Left lobe of liver (tissue), 2 donors: Measurements from ENCODE around the gene DACH1. TPM values are rescaled to one million over a fixed set of nuclear protein-coding genes. Genes with fewer than 3 reads are reported as not detected.

Source experiments
- ATAC-seq: fragments of 200-7000 bp; cut with Tn5 transposase; one replicate; pipeline ENCODE4 v1.9.1; 2020; ENCODE audit warnings: mild to moderate bottlenecking, moderate library complexity
- DNase-seq: peaks from one replicate; pipeline ENCODE4 v3.0.0-alpha.2; 2020; ENCODE audit warnings: low spot score
- total RNA-seq: library from RNA; stranded (reverse); gene quantifications from one replicate; pipeline ENCODE4 v1.2.1, GENCODE V29; 2021
- donor health status: DM: no; HTN: no; CAD: no; lungs with moderate emphysema.
- donor health status: DM: no; HTN: yes; CAD: no.

DACH1 gene
- total RNA-seq, 1 donor from 2014 or later, result 1.2 TPM

- DNase-seq (no peak), ATAC-seq (no peak)
These were observed 36.3 kb downstream of the DACH1 start for GRCh38 chr13:71830736-71831135.

GRCh38 chr13:71830323-71830722, 36.7 kb downstream of the DACH1 start:
- DNase-seq (no peak), ATAC-seq (no peak)

GRCh38 chr13:71829547-71829946, 37.5 kb downstream of the DACH1 start:
- no peak for ATAC-seq
- DNase-seq, result no peak

- ATAC-seq (no peak), DNase-seq (no peak)
These were observed 38.4 kb downstream of the DACH1 start for GRCh38 chr13:71828564-71828963.

GRCh38 chr13:71828117-71828516, 38.9 kb downstream of the DACH1 start:
- DNase-seq (no peak), ATAC-seq (no peak)

- ATAC-seq (no peak), DNase-seq (no peak)
These were observed 39.8 kb downstream of the DACH1 start for GRCh38 chr13:71827241-71827640.

- DNase-seq (no peak), ATAC-seq (no peak)
These were observed 46.3 kb downstream of the DACH1 start for GRCh38 chr13:71820699-71821098.

- ATAC-seq (no peak), DNase-seq (no peak)
These were observed 49.7 kb downstream of the DACH1 start for GRCh38 chr13:71817335-71817734.

GRCh38 chr13:71814806-71815360, 52.1 kb downstream of the DACH1 start:
- DNase-seq, result no peak
- no peak for ATAC-seq

GRCh38 chr13:71813187-71813586, 53.8 kb downstream of the DACH1 start:
- DNase-seq, result no peak
- ATAC-seq, result no peak

GRCh38 chr13:71811344-71811743, 55.7 kb downstream of the DACH1 start:
- ATAC-seq (no peak), DNase-seq (no peak)

- DNase-seq, result no peak
These were observed 58.3 kb downstream of the DACH1 start for GRCh38 chr13:71808708-71809107.

GRCh38 chr13:71806886-71807285, 60.1 kb downstream of the DACH1 start:
- DNase-seq (no peak), ATAC-seq (no peak)

More at GRCh38 chr13:71808708-71809107, 58.3 kb downstream of the DACH1 start:
- ATAC-seq, result no peak

GRCh38 chr13:71803066-71803465, 63.9 kb downstream of the DACH1 start:
- DNase-seq (no peak), ATAC-seq (no peak)

GRCh38 chr13:71801781-71802180, 65.2 kb downstream of the DACH1 start:
- DNase-seq (no peak), ATAC-seq (no peak)

- DNase-seq (no peak), ATAC-seq (no peak)
These were observed 65.7 kb downstream of the DACH1 start for GRCh38 chr13:71801165-71801760.

- no peak for ATAC-seq
- DNase-seq, result no peak
These were observed 67.7 kb downstream of the DACH1 start for GRCh38 chr13:71799324-71799723.

- DNase-seq (no peak), ATAC-seq (no peak)
These were observed 68.3 kb downstream of the DACH1 start for GRCh38 chr13:71798707-71799106.

GRCh38 chr13:71797517-71797916, 69.5 kb downstream of the DACH1 start:
- ATAC-seq, result no peak
- DNase-seq, result no peak

- no peak for ATAC-seq
- DNase-seq, result no peak
These were observed 77.2 kb downstream of the DACH1 start for GRCh38 chr13:71789693-71790329.

- ATAC-seq, result no peak
- DNase-seq, result no peak
These were observed 78.0 kb downstream of the DACH1 start for GRCh38 chr13:71789037-71789436.

GRCh38 chr13:71787414-71787813, 79.6 kb downstream of the DACH1 start:
- ATAC-seq, result no peak
- DNase-seq, result no peak

- ATAC-seq, result no peak
- no peak for DNase-seq
These were observed 80.1 kb downstream of the DACH1 start for GRCh38 chr13:71786875-71787274.
